Measurements from ENCODE around the gene FOXP1.

GRCh38 chr3:71464613-71465012, 118.9 kb downstream of the FOXP1 start:
- no peak for TF ChIP-seq CTCF (IDR thresholded peaks at IDR 0.05; ENCODE audit: insufficient read depth, low read depth, low read length)
- TF ChIP-seq EZH2 (IDR thresholded peaks at IDR 0.05; ENCODE audit: insufficient read depth, low read length): no peak

Data from astrocyte (in vitro differentiated cells and primary cell).